GM13976 (cell line): ENCODE data around the gene POP4.
A peak's percentile ranks its signal among the peaks of the same experiment; 100 is the strongest.

Experiments
- DNase-seq: peaks from one replicate; pipeline ENCODE4 v3.0.0; 2012; ENCODE audit warnings: low spot score
- CTCF ChIP-seq: IDR thresholded peaks from 2 replicates; pipeline ENCODE4 v1.5.1; 2012; ENCODE audit warnings: borderline replicate concordance, mild to moderate bottlenecking; ENCODE audit not compliant: insufficient read depth; ENCODE audit errors: extremely low read depth, missing control alignments, control extremely low read depth
- in situ Hi-C: fragments of 300-500 bp; cut with MboI; formaldehyde crosslinking; loops from one replicate; pipeline ENCODE4 v1.12.0; 2022; ENCODE audit warnings: low sequenced_read_pairs, mixed read lengths, inconsistent platforms; ENCODE audit not compliant: unreplicated experiment

The POP4 gene

GRCh38 chr19:29569038-29569911 is 36.8 kb upstream of the POP4 start:
- in situ Hi-C loops, result no loop called here
- no peak for TF ChIP-seq CTCF
- no peak for DNase-seq

- in situ Hi-C loops, result no loop called here
- no peak for TF ChIP-seq CTCF
- no peak for DNase-seq
Measured at GRCh38 chr19:29571181-29571580, 34.9 kb upstream of the POP4 start.

GRCh38 chr19:29573486-29573885 is 32.6 kb upstream of the POP4 start:
- no peak for DNase-seq
- TF ChIP-seq CTCF, result no peak
- in situ Hi-C loops, result no loop called here

- in situ Hi-C loops, result no loop called here
- DNase-seq, result no peak
- no peak for TF ChIP-seq CTCF
Measured at GRCh38 chr19:29574510-29574909, 31.6 kb upstream of the POP4 start.

GRCh38 chr19:29576046-29576606 is 30.0 kb upstream of the POP4 start:
- in situ Hi-C loops, result no loop called here
- no peak for DNase-seq
- TF ChIP-seq CTCF, result no peak

- in situ Hi-C loops, result no loop called here
- no peak for TF ChIP-seq CTCF
- peak; percentile 67 for DNase-seq
Measured at GRCh38 chr19:29576761-29577648, 29.1 kb upstream of the POP4 start.
